Measurements from ENCODE around the gene MUC6.

- TF ChIP-seq NFIC (IDR thresholded peaks at IDR 0.05) (no peak), YY1 (IDR thresholded peaks at IDR 0.05; ENCODE audit: low read depth) (no peak), EP300 (IDR thresholded peaks at IDR 0.05; ENCODE audit: borderline replicate concordance) (no peak), FOXM1 (IDR thresholded peaks at IDR 0.05; ENCODE audit: borderline replicate concordance, low read depth) (no peak), MAX (IDR thresholded peaks at IDR 0.05) (no peak), REST (IDR thresholded peaks at IDR 0.05; ENCODE audit: low read depth) (no peak), TCF12 (IDR thresholded peaks at IDR 0.05; ENCODE audit: low read depth) (no peak), CEBPB (IDR thresholded peaks at IDR 0.05) (no peak)
Observed at GRCh38 chr11:1034456-1035295, 1.8 kb downstream of the MUC6 start.

Measured in Ishikawa (cell line).